ENCODE data around the gene LYST.

- TF ChIP-seq CTCF (IDR thresholded peaks at IDR 0.05; ENCODE audit: insufficient read depth, low read length) = no peak
- no peak for TF ChIP-seq REST (IDR thresholded peaks at IDR 0.05; ENCODE audit: insufficient replicate concordance, low read depth)
- TF ChIP-seq POLR2AphosphoS5 (IDR thresholded peaks at IDR 0.05; ENCODE audit: low read depth) = no peak
Measured at GRCh38 chr1:235882816-235883215, 16.1 kb upstream of the LYST start.
